Measurements from ENCODE around the gene KCNMA1. TPM values are rescaled to one million over a fixed set of nuclear protein-coding genes. Genes with fewer than 3 reads are reported as not detected.
A peak's percentile ranks its signal among the peaks of the same experiment; 100 is the strongest.

The KCNMA1 gene
- total RNA-seq, 4 donors from 2014 or later = 68.4 to 170 (median 119) TPM

DNA sequence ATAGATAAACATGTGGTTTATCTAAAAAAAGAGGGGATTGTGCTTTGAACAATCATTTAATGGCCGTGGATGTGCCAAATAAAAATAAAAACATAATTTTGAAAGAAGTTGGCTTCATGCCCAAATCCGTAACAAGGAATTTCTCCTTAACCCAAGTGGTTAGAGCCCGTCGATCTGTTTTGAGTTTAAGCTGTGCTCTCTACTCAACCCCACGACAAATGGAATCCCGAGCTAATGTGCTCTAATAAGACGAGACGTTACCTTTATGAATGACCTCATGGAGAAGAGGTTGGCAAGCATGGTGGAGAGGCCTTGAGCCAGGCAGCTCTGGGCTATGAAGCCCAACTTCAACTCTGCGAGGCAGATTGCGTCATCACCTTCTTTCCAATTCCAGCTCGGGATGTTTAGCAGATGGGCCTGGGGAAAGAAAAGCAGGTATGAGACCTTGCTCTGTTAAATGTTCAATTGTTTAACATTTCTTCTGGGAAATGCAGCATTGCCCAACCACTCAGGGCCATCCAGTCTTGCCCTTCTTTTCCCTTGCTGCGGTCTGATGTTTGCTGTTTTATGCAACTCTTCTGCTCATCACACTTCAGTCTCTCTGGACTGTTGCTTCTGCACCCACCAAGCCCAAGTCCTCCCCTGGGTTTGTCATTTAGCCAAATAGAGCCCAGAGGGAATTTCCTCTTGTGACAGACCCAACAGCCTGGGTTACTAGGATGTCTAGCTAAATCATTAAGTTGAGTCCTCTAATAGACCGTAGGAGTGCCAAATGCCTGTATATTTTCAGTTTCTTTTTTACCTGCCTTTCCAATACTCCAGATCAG, 564.6 kb downstream of the KCNMA1 start:
- Histone ChIP-seq H3K36me3 (no peaks in the 10 kb centered on the region), H3K27ac (peak overlapping the region; percentile 54 to 65 (median 56)), H3K27me3 (no peaks in the 10 kb centered on the region), H3K4me1 (peaks cover 0 to 13% (median 0%) of the 10 kb centered on the region in 4 donors), H3K9me3 (no peaks in the 10 kb centered on the region), H3K4me3 (no peak overlapping the region)
- DNase-seq = peak; percentile 42
- TF ChIP-seq EP300 (IDR thresholded peaks at IDR 0.05; ENCODE audit: low read depth) = peak; percentile 84
- TF ChIP-seq POLR2AphosphoS5 (IDR thresholded peaks at IDR 0.05) = peak; percentile 88 to 96 (median 89)
- TF ChIP-seq POLR2A (IDR thresholded peaks at IDR 0.05) = no peak
- in situ Hi-C loops (cut with MboI; ENCODE audit: low pct_ligation_motif_present in 1 of 4, low pct_unique_long_range_greater_than_20kb in 1 of 4, low sequenced_read_pairs in 3 of 4) = no loop called here
- WGBS, 2 donors (ENCODE audit: low coverage in 1 of 2) = 72 to 79% methylated on average over 6 to 13 of the region's 13 CpGs
- intact Hi-C loops (cut with DNase I; ENCODE audit: low total_unique reads) = no loop called here

DNA sequence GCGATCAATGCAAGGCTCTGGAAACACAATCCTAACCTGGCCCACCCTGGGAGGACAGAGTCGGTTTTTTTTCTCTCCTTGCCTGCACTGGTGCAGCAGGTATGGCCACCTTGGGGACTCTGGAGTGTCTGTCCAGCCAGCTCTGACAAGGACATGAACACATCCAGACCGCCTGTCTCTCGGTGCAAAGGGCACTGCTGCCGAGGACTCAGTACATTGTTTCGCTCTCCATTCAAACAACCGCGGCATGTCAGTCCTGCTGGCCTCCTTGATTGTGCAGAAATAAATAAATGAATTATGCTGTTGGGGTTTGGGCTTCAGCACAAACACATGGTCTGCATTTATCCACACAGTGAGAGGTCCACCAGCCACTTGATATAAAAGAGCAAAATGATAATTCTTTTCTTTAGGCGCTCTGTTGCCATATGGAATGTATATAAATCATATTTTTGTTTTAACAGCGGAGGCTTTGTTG, 565.2 kb downstream of the KCNMA1 start:
- H3K36me3 ChIP-seq = no peaks in the 10 kb centered on the region
- in situ Hi-C loops (cut with MboI; ENCODE audit: low pct_ligation_motif_present in 1 of 4, low pct_unique_long_range_greater_than_20kb in 1 of 4, low sequenced_read_pairs in 3 of 4) = no loop called here
- no peak overlapping the region for H3K4me3 ChIP-seq
- 60 to 76% methylated on average over 1 to 10 of the region's 10 CpGs for WGBS, 2 donors (ENCODE audit: low coverage in 1 of 2)
- H3K27ac ChIP-seq = peak overlapping the region in 3 of 4 donors; percentile 40 to 65 (median 55)
- peaks cover 0 to 13% (median 0%) of the 10 kb centered on the region in 4 donors for H3K4me1 ChIP-seq
- DNase-seq = no peak
- H3K9me3 ChIP-seq = no peaks in the 10 kb centered on the region
- intact Hi-C loops (cut with DNase I; ENCODE audit: low total_unique reads) = no loop called here
- H3K27me3 ChIP-seq = no peaks in the 10 kb centered on the region
- no peak for TF ChIP-seq POLR2A (IDR thresholded peaks at IDR 0.05)
- TF ChIP-seq EP300 (IDR thresholded peaks at IDR 0.05; ENCODE audit: low read depth) = no peak
- TF ChIP-seq, protein P1, sequence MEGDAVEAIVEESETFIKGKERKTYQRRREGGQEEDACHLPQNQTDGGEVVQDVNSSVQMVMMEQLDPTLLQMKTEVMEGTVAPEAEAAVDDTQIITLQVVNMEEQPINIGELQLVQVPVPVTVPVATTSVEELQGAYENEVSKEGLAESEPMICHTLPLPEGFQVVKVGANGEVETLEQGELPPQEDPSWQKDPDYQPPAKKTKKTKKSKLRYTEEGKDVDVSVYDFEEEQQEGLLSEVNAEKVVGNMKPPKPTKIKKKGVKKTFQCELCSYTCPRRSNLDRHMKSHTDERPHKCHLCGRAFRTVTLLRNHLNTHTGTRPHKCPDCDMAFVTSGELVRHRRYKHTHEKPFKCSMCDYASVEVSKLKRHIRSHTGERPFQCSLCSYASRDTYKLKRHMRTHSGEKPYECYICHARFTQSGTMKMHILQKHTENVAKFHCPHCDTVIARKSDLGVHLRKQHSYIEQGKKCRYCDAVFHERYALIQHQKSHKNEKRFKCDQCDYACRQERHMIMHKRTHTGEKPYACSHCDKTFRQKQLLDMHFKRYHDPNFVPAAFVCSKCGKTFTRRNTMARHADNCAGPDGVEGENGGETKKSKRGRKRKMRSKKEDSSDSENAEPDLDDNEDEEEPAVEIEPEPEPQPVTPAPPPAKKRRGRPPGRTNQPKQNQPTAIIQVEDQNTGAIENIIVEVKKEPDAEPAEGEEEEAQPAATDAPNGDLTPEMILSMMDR (IDR thresholded peaks at IDR 0.05) = no peak
- no peak for TF ChIP-seq POLR2AphosphoS5 (IDR thresholded peaks at IDR 0.05)

DNA sequence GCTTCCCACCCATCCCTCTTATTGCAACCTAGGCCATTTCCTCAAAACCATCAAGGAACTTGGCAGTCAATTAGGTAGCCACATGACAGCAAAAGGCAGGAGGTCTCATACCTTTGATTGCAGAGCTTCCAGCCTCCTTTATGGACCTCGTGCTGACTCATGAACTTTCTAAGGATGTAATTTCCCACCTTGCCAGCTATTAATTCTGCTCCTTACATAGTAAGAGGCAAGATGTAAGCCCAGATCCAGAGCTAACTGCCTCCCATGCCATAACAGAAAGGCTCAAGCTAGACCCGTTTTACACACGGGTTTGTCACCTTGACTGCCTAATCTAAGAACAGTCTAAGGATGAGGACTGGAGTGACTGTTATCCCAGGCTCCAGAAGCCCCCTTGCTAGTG, 565.7 kb downstream of the KCNMA1 start:
- TF ChIP-seq, protein P1 (IDR thresholded peaks at IDR 0.05) = no peak
- TF ChIP-seq POLR2A (IDR thresholded peaks at IDR 0.05) = no peak
- TF ChIP-seq POLR2AphosphoS5 (IDR thresholded peaks at IDR 0.05) = no peak
- no peak for TF ChIP-seq EP300 (IDR thresholded peaks at IDR 0.05; ENCODE audit: low read depth)
- intact Hi-C loops (cut with DNase I; ENCODE audit: low total_unique reads) (no loop called here), in situ Hi-C loops (cut with MboI; ENCODE audit: low pct_ligation_motif_present in 1 of 4, low pct_unique_long_range_greater_than_20kb in 1 of 4, low sequenced_read_pairs in 3 of 4) (no loop called here)
- WGBS, 2 donors (ENCODE audit: low coverage in 1 of 2) = 50 to 80% methylated on average over 1 to 3 of the region's 3 CpGs
- Histone ChIP-seq H3K9me3 (no peaks in the 10 kb centered on the region), H3K27me3 (no peaks in the 10 kb centered on the region), H3K4me1 (peaks cover 0 to 13% (median 0%) of the 10 kb centered on the region in 4 donors), H3K4me3 (no peak overlapping the region), H3K36me3 (no peaks in the 10 kb centered on the region), H3K27ac (peak overlapping the region in 2 of 4 donors; percentile 40 to 65)
- no peak for DNase-seq

DNA sequence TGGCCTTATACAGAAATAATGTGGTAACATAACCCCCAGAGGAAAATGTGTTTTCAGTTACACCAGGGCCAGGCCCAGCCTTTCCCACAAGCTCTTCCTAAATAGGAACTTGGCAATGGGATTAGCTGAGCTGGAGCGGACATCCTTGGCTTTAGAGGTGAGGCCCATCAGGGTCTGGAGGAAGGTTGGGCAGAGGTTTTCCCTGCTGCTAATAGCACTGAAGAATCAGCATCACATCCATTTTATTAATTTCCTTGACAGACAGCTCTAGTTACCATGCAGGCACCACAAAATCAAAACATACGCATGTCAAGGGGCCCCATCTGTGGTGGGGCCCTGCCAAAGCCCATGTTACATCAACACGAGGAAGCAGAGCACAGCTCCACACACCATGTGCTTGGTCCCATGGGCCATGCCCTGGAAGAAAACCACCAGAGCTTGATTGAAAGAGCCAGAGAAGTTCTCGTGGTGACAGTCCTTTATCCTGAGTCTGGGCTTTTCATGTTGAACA, 566.6 kb downstream of the KCNMA1 start:
- WGBS, 2 donors (ENCODE audit: low coverage in 1 of 2) = 40 to 74% methylated on average over 1 to 4 of the region's 4 CpGs
- H3K9me3 ChIP-seq = no peaks in the 10 kb centered on the region
- no peak overlapping the region for H3K4me3 ChIP-seq
- in situ Hi-C loops (cut with MboI; ENCODE audit: low pct_ligation_motif_present in 1 of 4, low pct_unique_long_range_greater_than_20kb in 1 of 4, low sequenced_read_pairs in 3 of 4) = no loop called here
- H3K36me3 ChIP-seq = no peaks in the 10 kb centered on the region
- TF ChIP-seq, protein P1 (IDR thresholded peaks at IDR 0.05) = no peak
- TF ChIP-seq POLR2AphosphoS5 (IDR thresholded peaks at IDR 0.05) (no peak), POLR2A (IDR thresholded peaks at IDR 0.05) (no peak), EP300 (IDR thresholded peaks at IDR 0.05; ENCODE audit: low read depth) (no peak)
- no peaks in the 10 kb centered on the region for H3K27me3 ChIP-seq
- intact Hi-C loops (cut with DNase I; ENCODE audit: low total_unique reads) = no loop called here
- peaks cover 0 to 13% (median 0%) of the 10 kb centered on the region in 4 donors for H3K4me1 ChIP-seq
- no peak for DNase-seq
- H3K27ac ChIP-seq = no peak overlapping the region
